MV-4-11 (cell line): Measurements from ENCODE around the gene NUP62.

ENCODE experiments used
- DNase-seq: peaks from one replicate; lab custom pipeline; 2025; lab: John Stamatoyannopoulos, UW

The NUP62 gene

DNA sequence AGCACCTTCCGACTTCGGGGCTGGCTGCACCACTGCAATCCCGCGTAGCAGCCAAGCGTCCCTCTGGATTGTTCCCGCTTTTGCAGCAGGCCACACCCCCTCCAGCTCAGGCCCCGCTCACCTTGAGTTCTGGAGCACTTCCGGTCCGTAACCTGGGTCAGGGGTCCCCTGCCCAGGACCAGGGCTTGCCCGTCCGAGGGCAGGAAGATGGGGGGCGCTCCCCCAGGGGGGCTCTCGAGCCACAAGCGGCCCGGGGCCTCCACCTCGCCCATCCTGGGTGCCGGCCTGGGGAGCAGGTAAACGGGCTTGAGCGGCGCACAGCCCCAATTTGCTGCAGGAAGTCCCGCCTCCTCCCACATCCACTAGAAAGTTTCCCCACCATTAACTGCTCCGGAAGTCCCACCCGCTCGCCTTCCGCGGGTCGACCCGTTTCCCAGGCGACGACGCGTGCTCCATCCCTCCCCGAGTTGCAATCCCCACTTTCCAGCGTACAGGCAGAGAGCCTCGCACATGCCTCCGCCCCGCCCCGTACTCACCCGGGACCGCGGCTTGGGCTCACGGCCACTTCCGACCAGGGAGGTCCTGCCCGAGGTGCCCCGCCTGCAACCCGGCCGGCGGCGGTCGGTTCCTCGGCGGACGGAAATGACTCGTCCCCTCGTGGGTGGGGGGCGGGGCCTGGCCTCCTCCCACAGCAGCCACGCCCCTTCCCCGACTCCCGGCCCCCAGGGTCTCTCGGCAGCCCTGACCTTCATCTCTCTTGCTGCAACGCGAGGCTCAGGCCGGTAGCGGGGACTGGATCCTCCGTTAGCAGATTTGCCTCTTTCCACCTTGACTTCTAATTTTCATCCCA is 62.1 kb downstream of the NUP62 start, which contains the start of gene PNKP:
PNKP (minus strand) TSS at position 644 of the 850 bp plus-strand sequence; CDS start at position 272, 372 bp downstream.
- peak; percentile 87 for DNase-seq

- peak; percentile 91 for DNase-seq
Observed at GRCh38 chr19:49864890-49865289, 64.4 kb downstream of the NUP62 start.

GRCh38 chr19:49863935-49864320 is 65.4 kb downstream of the NUP62 start:
- no peak for DNase-seq

DNA sequence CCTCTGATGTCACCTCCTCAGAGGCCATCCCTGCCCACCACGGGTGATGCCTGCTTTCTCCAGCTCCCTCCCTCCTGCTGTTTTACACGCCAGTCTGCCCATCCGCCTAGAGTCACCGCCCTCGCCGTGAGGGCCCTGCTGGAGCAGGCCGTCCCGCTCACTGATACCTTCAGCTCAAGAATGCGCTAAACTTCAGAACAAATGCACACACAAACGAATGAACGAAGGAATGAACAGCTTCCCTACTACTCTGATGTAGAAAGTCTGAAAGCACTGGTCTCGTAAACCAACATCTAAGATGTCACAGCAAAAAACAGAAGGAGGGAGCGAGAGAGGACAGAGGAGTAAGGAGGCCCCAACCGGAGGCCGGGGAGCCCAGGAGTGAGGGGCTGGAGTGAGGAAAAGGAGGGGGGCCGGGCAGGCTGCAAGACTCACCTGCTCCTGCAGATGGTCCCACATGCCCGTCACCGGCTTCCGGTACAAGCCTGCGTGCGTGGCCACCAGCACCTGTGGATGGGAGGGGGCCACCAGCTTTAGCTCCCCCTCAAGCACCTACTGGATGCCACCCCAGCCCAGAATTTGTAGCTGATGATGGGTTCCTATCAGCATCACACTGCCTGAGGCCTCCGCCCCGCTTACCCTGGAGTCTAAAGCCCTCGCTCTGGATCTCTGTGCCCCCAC is 65.9 kb downstream of the NUP62 start:
- DNase-seq, result no peak

DNA sequence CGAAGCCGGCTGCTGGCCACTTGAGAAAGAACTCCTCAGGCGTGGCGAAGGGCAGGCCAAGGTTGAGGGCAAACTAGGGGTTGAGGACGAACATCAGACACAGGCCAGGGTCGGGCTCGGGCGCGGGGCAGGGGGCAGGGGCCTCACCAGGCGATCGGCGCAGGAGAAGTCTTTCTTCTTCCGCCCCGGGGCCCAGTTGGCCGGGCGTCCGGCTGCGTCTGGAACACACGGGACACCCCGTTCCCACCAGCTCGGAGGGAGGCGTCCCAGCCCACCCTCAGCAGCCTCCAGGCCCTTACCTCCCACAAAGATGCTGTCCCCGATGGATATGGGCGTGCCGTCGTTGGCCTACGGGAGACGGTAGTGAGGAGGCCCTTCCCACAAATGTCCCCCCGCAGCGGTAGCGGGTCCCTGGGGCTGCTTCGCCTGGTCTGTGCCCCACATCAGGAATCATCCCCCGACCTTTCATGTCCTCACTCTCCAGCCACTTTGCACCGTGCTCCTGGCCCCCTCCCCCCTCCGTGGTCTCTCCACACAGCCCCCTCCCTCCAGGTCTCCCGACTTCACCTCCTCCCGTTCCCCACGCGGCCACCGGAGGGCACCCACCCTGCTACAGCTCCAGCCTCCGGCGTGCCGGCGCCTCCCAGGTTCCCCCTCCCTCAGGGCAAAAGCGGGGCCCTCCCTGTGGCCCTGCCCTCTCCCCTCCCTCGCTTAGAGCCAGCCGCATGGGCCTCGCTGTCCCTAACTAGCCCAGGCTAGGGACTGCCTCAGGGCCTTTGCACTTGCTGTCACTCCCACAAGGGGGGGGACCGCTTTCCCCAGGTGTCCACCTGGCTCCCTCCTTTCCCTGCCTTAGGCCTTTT is 66.7 kb downstream of the NUP62 start:
- DNase-seq, result no peak

GRCh38 chr19:49861541-49862378 is 67.5 kb downstream of the NUP62 start:
- no peak for DNase-seq

DNA sequence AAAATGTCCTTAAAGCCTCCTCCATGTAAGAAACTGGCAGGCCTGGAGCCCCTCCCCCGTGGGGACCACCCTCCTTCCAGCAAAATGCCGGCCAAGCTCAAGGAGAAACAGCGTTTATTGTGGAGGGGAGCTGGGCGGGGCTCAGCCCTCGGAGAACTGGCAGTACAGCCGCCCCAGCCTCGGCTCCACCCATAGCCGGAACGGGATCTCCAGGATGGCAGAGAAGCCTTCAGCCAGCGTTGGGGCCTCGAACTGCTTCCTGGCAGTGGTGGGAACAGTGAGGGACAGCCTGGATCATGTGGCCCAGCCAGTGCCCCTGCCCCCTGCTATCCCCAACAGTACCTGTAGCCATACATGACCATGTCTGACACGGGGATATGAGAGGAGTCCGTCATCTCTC is 68.2 kb downstream of the NUP62 start:
- DNase-seq, result no peak

- no peak for DNase-seq
Observed at GRCh38 chr19:49860336-49861102, 68.8 kb downstream of the NUP62 start.

DNA sequence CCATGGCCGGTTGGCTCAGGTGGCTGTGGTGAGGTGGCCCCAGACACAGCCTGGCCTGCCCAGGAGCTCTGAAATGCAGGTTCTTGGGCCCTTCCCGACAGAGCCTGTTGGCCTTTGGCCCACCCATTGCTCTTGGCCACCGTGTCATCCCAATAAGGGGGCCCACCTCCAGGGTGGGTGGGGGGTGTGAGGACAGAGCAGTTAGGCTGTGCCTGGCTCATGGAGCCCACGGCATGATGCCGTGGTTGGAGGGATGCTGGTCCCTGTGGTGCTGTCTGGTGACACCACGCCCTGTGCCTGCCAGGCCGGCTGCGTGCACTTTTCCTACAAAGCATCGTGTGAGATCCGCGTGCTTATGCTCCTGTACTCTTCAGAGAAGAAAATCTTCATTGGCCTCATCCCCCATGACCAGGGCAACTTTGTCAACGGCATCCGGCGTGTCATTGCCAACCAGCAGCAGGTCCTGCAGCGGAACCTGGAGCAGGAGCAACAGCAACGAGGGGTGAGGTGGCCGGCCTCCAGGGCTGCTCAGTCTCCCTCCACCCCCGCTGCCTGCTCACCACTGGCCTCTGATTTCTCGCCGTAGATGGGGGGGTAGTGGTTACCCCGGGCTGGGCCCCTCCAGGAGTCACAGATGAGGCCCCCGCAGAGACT is 69.5 kb downstream of the NUP62 start:
- DNase-seq, result no peak

- no peak for DNase-seq
Observed at GRCh38 chr19:49858088-49858985, 71.0 kb downstream of the NUP62 start.

- DNase-seq, result no peak
Observed at GRCh38 chr19:49857838-49858087, 71.5 kb downstream of the NUP62 start.

GRCh38 chr19:49857061-49857837 is 72.1 kb downstream of the NUP62 start:
- no peak for DNase-seq
